GM18526 (cell line): ENCODE data around the gene NMUR1.

Experiments
- POLR2A ChIP-seq: IDR thresholded peaks from 3 replicates; pipeline ENCODE4 v1.6.1; 2011; ENCODE audit not compliant: insufficient read length; ENCODE audit errors: extremely low read depth

NMUR1 gene

DNA sequence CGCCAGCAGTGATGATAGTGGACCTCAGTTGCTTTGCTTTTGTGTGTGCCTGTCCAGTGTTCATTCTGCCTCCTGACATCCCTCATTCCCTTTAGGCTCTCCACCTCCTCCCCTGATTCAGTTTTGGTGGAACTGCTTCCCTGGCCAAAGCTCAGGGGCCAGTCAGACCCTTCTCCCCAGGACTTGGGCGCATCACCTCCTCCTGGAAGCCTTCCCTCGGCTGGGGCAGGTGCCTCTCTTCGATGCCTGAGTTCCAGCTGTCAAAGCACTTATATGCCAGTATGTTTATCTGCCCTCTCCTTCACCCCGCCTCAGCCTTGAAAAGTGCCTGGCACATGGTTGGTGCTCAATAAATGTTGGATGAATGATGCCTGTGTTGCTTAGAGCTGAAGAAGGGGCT lies 11.5 kb downstream of the NMUR1 start:
- no peak for TF ChIP-seq POLR2A

DNA sequence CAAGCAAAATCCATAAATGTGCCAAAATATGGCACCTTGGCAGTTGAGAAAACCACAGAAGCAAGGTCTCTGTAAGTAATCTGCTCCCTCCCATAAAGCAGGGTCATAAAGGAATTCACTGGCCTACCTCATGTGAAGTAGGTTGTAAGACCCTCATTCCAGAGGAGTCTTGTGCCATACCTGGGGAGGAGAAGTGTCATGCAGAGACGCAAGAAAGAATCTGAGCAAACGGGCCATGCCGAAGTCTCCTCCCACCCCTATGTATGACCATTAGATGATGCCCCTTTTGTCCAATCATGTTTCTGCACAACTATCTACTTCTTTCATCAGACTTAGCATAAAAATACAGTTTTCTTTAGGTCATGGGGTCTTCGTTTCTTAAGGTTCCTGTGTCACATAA lies 14.6 kb downstream of the NMUR1 start:
- TF ChIP-seq POLR2A = no peak

DNA sequence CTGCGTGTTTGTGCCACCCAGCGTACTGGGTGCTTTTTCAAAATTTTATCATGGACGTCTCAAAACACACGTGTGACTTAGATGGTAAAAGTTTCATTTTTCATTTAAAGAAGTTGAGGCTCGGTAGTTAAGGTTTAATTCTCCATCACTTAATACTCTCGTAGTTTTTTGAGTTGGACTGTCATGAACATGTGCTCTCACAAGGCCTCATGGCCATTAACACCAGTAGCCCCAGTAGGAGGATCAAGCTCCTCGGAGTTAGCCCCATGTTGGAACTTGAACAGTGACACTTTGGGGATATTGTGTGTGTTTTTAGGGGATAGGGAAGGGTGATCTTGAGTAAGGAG lies 15.3 kb downstream of the NMUR1 start:
- no peak for TF ChIP-seq POLR2A

DNA sequence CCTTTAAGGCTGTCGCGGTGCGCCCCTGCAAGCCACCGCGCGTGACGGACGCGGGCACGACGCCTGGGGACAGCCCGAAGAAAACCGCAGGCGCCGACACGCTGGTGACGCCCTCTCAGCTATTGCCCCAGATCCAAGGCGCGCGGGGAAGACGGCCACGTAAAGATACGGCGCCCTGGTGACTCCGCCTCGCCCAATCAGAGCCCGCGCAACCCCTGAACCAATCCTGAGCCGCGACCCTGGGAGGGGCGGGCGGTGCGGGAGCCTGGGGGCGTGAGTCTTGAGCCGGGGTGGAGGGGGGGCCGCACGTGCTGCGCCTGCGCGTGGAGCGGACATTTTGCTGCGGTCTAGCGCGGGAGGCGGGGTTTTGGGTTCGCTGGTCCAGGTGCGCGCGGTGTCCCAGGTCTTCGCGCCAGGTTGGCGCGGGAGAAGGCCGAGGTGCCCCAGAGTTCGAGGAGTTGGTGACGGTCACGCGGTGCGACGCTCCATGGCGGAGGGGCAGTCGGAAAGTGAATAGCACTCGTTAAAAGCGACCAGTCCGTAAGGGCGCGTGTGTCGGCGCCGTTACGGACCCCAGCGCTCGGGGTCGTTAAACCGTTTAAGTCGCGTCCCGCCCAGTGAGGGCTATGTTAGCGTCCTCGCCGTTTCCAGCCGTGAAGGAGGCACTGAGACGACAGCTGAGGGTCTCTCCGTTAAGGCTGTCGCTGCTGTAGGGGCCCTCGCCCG lies 15.9 kb downstream of the NMUR1 start:
- TF ChIP-seq POLR2A = peak; percentile 85

DNA sequence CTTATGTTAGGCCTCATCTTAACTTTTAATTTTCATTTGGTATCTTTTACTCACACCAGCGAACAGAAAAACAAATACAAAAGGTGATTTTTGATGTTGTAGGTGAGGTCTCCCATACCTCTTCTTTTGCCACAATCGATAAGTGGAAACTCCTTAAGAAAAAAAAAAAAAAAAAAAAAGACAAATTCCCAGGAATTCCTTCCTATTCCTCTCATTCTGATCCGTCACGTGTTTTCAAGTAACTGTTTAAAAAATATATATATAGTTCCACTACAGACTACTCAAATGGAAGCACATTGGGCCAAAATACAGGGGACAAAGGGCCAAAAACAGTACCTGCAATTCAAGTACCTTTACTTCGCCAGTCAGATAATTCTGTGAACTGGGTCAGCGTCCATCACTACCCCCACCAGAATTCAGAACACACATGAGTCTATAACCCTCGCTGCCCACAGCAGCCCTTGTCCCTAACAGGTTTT lies 16.5 kb downstream of the NMUR1 start:
- no peak for TF ChIP-seq POLR2A

DNA sequence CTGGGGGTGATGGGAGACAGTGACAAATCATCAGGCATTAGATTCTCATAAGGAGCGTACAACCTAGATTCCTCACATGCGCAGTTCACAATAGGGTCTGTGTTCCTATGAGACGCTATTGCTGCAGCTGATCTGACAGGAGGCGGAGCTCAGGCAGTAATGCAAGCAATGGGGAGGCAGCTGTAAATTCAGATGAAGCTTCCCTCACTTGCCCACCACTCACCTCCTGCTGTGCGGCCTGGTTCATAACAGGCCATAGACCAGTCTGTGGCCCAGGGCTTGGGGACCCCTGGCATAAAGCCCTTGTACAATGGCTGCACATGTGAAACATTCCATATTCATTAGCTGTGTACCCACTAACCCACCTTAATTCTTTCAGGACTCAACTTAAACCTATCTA lies 18.0 kb downstream of the NMUR1 start:
- no peak for TF ChIP-seq POLR2A

DNA sequence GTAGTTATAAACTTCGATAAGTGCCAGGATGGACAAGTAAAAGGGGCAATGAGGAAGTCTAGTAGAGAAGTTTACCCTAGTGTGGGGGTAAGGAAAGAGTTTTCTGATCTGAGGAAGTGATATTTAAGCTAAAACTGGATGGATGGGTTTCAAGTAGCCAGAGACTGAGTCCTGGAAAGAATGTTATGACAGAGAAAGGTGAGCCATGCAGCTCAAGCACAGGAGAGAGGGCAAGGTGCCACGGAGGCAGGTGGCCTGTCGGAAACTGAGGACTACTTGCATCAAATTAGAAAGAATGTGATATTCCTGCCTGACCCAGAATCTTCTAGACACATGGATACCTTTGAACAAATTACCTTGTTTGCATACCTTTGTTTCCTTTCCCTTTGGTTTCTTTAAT lies 26.5 kb downstream of the NMUR1 start:
- TF ChIP-seq POLR2A = no peak

DNA sequence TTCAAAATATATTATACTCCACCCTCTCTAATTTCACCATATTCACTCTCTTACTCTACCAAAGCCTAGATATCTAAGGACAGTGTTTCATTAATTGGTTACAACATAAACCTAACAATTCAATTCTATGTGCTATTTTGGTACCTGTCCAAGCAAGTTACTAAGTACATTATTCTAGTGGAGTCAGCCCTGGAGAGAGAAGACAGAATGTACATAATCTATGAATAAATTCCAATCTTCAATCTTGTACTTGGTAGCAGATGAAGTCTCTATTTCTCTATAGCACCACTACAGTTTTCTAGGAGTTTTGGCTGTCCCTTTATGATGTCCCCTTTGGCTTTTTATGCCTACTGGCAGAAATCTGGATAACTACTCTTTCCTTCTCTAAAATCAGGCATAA lies 27.6 kb downstream of the NMUR1 start:
- TF ChIP-seq POLR2A = no peak

DNA sequence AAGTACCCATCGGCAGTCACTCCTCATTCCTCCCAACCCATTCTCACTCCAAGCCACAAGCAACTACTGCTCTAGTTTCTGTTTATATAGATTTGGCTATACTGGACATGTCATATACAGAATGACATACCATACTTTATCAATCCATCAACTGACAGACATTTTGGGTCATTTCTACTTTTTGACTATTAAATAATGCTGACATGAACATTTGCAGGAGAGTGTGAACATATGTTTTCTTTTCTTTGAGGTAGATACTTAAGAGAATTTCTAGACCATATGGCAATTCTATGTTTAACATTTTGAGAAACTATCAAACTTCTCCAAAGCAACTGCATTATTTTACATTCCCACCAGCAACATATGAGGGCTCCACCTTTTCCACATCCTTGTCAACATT lies 32.6 kb downstream of the NMUR1 start:
- TF ChIP-seq POLR2A = no peak

DNA sequence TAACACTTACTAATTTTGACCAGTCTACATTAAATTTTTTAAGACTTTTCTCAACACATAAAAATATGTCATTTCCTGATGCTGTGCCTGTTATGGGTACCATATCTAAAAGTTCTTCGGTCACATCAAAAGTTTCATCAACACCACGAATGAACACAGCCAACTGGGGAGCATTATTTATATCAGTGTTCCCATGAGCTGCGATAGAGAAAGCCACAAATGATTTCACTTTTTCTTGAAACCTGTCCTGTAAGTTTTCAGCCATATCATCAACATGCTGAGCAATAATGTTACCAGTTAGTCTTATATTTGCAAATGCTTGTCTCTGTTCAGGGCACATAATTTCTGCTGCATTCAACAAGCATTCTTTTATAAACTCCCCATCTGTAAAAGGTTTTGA lies 35.6 kb downstream of the NMUR1 start:
- no peak for TF ChIP-seq POLR2A

DNA sequence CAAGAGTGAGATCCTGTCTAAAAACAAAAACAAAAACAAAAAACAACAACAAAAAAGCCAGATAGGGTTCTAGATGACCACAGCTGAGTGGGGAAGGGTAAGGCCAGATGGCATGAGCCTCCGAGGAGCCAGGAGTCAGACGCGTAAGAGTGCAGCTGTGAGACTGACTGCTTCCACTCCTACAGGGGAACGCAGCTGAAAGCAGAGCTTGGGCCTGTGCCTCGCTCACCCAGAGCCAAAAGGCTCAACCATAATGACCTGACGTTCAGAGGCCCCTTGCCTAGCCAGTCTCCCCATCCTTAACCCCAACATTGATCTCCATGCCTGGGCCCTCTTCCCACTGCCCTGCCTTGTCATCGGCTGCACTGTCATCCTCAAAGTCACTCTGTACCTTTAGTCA lies 39.4 kb downstream of the NMUR1 start:
- no peak for TF ChIP-seq POLR2A

DNA sequence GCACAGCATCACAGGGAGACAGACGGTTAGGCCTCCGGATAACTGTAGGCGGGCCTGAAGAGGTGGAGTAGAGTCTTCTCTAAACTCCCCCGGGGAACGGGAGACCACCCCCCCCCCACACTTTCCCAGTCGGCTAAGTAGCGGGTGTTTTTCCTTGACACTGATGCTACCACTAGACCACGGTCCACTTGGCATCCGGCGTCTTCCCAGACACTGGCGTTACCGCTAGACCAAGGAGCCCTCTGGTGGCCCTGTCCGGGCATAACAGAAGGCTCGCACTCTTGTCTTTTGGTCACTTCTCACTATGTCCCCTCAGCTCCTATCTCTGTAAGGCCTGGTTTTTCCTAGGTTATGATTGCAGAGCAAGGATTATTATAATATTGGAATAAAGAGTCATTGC lies 40.3 kb downstream of the NMUR1 start:
- TF ChIP-seq POLR2A = no peak

DNA sequence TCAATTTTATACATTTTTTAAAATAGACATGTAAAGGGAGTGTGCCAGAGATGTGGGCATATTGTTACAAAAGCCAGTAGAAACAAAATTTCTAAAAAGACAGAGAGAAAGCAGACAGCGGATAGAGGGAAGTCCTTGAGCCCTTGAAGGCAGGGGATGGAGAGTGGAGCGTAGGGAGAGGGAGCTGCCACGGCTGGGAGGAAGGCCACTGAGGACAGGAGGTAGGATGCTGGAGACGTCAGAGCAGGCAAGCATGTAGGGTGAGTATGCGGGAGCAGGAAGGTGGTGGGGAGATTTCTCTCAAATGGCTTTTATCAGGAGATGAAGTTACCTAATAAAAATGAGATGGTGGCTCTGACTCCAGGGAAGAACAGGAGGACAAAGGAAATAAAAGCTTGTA lies 41.9 kb downstream of the NMUR1 start:
- TF ChIP-seq POLR2A = no peak

DNA sequence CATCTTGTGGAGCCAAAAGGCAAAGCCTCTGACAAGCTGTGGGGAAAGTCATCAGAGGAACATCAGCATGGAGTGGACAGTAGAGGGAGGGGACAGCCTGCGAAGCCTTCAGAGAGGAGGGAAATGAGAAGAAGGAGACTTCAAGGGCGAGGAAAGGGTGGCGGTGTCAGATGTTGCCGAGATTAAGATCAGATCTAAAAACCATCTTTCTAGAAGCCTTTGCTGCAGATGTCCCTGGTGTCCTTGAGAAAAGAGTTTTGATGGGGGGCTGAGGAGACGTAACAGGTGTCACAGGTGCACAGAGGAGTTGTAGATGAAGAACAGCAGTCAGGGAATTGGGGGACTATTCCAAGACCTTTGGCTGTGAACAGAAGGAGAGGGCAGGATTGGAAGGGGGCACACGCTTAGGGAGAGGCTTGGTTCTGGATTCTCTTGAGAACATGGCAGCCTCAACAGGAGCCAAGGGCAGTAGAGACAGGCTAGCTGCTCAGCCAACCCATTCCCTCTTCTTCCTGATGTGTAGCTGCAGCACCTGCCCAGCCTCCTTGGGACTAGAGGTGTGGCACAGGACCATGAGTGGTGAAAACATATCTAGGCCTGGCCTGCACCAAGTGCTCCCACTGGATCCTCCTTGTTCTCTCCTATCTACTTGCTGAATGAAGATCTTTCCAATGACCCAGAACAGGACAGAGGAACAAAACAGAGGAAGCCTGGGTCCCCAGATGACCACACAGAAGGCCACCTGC lies 43.2 kb downstream of the NMUR1 start:
- no peak for TF ChIP-seq POLR2A

DNA sequence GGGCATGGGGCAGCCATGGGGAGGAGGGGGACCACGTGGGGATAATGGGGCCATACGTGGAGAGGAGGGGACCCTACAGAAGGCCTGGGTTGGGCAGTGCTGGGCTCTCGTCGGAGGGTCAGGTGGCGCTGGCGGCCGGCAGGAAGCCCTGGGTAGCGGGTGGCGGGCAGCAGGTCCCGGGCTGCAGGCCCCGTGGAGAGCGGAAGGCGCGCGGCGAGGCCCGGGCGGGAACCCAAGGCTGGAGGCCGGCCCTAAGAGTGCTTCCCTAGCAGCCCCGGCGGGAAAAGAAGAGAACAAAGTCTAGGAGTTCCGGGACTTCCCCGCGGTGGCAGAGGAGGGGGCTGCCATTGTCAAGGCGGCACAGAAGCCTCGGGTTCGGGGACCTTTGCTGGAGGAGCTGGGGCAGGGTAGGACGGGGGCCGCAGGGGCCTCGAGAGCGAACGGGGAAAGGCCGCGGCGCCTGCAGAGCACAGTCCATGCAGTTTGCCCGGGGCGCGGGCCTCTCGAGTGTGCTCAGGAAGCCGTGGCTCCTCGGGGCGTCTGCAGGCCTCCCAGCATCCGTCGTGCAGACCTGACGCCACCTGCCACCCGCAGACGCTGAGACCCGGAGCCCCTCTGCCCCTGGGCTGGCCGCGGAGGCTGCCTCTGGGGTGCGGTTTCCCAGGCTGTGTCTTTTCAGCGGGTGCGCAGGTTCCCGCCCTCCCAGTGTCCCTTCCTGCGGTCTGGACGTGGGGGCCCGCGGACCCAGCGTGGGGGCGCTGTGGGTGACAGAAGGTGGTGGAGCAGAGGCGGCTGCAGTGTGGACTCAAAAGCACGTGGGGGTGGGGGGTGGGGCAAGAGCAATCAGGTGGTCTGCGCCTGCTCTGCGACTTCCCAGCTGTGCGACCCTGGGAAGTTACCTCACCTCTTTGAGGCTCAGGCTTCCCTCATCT lies 46.6 kb downstream of the NMUR1 start:
- TF ChIP-seq POLR2A = no peak
